ENCODE measurements around the gene BANF2.

- TF ChIP-seq, protein P1, sequence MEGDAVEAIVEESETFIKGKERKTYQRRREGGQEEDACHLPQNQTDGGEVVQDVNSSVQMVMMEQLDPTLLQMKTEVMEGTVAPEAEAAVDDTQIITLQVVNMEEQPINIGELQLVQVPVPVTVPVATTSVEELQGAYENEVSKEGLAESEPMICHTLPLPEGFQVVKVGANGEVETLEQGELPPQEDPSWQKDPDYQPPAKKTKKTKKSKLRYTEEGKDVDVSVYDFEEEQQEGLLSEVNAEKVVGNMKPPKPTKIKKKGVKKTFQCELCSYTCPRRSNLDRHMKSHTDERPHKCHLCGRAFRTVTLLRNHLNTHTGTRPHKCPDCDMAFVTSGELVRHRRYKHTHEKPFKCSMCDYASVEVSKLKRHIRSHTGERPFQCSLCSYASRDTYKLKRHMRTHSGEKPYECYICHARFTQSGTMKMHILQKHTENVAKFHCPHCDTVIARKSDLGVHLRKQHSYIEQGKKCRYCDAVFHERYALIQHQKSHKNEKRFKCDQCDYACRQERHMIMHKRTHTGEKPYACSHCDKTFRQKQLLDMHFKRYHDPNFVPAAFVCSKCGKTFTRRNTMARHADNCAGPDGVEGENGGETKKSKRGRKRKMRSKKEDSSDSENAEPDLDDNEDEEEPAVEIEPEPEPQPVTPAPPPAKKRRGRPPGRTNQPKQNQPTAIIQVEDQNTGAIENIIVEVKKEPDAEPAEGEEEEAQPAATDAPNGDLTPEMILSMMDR (IDR thresholded peaks at IDR 0.05; ENCODE audit: poor library complexity): no peak
- TF ChIP-seq EZH2 (IDR thresholded peaks at IDR 0.05; ENCODE audit: borderline replicate concordance): no peak
These were observed 8.0 kb upstream of the BANF2 start for GRCh38 chr20:17691758-17692157.

All from hepatocyte (in vitro differentiated cells).